Esophagus muscularis mucosa (tissue), 3 donors: Measurements from ENCODE around the gene ZMYND15.

Experiments
- EP300 ChIP-seq: sonication (generic); formaldehyde crosslinking; IDR thresholded peaks from one replicate; pipeline ENCODE4 v1.6.1; 2017; ENCODE audit warnings: antibody characterized with exemption
- TF ChIP-seq, protein P1 (sequence below), 3 experiments: fragments of 200-600 bp in 2 of 3; fragments of 450-650 bp in 1 of 3; sonication (generic) in 2 of 3; IDR thresholded peaks; one replicate each; pipeline ENCODE4 v1.5.1; 2017 to 2019; ENCODE audit warnings: antibody characterized with exemption in 3 of 3, mild to moderate bottlenecking in 2 of 3, moderate library complexity in 1 of 3

DNA sequence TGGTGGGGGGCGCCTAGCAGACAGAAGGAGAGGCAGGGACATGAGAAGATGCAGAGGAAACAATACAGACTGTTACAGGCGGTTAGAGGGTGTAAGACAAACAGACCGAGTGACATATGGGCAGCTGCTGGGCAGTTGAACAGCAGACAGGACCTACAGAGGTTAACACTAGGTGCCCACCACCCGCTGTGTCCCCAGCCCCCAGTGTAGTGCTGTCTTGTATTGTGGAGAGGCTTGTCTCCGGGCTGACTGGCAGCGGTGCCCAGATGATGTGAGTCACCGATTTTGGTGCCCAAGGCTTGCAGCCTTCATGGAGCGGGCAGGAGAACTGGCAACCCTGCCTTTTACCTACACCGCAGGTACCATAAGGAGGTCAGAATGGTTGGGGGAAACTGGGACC lies 2.5 kb downstream of the ZMYND15 start:
- TF ChIP-seq, protein P1, sequence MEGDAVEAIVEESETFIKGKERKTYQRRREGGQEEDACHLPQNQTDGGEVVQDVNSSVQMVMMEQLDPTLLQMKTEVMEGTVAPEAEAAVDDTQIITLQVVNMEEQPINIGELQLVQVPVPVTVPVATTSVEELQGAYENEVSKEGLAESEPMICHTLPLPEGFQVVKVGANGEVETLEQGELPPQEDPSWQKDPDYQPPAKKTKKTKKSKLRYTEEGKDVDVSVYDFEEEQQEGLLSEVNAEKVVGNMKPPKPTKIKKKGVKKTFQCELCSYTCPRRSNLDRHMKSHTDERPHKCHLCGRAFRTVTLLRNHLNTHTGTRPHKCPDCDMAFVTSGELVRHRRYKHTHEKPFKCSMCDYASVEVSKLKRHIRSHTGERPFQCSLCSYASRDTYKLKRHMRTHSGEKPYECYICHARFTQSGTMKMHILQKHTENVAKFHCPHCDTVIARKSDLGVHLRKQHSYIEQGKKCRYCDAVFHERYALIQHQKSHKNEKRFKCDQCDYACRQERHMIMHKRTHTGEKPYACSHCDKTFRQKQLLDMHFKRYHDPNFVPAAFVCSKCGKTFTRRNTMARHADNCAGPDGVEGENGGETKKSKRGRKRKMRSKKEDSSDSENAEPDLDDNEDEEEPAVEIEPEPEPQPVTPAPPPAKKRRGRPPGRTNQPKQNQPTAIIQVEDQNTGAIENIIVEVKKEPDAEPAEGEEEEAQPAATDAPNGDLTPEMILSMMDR (IDR thresholded peaks at IDR 0.05) = no peak
- no peak for TF ChIP-seq EP300
